Endothelial cell (in vitro differentiated cells): ENCODE data around the gene SDCBP2. TPM values are rescaled to one million over a fixed set of nuclear protein-coding genes. Genes with fewer than 3 reads are reported as not detected.

Experiments used
- DNase-seq: peaks from one replicate; pipeline ENCODE4 v3.0.0; 2021; ENCODE audit warnings: low spot score
- H3K27ac Mint-ChIP-seq: one replicate; pipeline ENCODE4 v1.8.0; 2021; ENCODE audit warnings: mixed read lengths, inconsistent platforms; ENCODE audit not compliant: unreplicated experiment
- H3K27me3 Mint-ChIP-seq: one replicate; pipeline ENCODE4 v1.8.0; 2021; ENCODE audit warnings: mild to moderate bottlenecking, moderate library complexity, mixed read lengths, inconsistent platforms; ENCODE audit not compliant: unreplicated experiment
- H3K36me3 Mint-ChIP-seq: one replicate; pipeline ENCODE4 v1.8.0; 2021; ENCODE audit warnings: mild to moderate bottlenecking, low read depth, mixed read lengths, inconsistent platforms; ENCODE audit not compliant: unreplicated experiment
- H3K4me1 Mint-ChIP-seq: one replicate; pipeline ENCODE4 v1.8.0; 2021; ENCODE audit warnings: mild to moderate bottlenecking, mixed read lengths, inconsistent platforms; ENCODE audit not compliant: unreplicated experiment
- H3K4me3 Mint-ChIP-seq: one replicate; pipeline ENCODE4 v1.8.0; 2021; ENCODE audit warnings: mild to moderate bottlenecking, mixed read lengths, inconsistent platforms; ENCODE audit not compliant: unreplicated experiment
- H3K9me3 Mint-ChIP-seq: one replicate; pipeline ENCODE4 v1.8.0; 2021; ENCODE audit warnings: mixed read lengths, inconsistent platforms; ENCODE audit not compliant: unreplicated experiment
- total RNA-seq: library from RNA; stranded (reverse); fragmentation: NEBNext Ultra II Directional; extraction: Animal tissue kit (Norgen Biotek cat#: 25700); gene quantifications from one replicate; pipeline ENCODE4 v1.2.1, GENCODE V29; 2021; ENCODE audit not compliant: unreplicated experiment
- TF ChIP-seq, protein P1 (sequence below): fragments of 200-600 bp; sonication (generic); IDR thresholded peaks from one replicate; pipeline ENCODE4 v1.5.0; 2021; ENCODE audit warnings: antibody characterized with exemption; ENCODE audit not compliant: unreplicated experiment

The SDCBP2 gene
- total RNA-seq, 1 donor from 2014 or later, result 10.1 TPM

DNA sequence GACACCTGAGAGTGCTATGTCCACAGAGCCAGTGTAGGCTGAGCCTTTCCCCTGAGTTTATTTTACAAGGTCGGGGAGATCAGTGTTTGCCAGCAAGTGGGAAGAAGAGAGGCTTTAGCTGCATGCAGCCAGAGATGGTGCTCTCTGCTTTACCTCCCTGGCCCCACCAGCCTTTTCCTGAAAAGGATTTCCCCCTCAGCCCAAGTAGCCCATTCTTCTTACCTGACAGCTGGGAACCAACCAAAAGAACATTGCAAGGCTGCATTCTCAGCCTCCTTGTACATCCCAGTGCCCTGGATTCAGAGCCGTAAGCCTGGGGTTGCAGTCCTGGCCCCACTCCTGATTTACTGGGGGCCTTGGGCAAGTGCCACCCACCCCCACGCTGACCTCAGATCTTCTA lies 46.0 kb downstream of the SDCBP2 start:
- Mint-ChIP-seq H3K4me3 (no peak overlapping the region), H3K4me1 (peaks cover 10% of the 10 kb centered on the region), H3K27ac (no peak overlapping the region), H3K27me3 (peaks cover 4% of the 10 kb centered on the region), H3K9me3 (no peaks in the 10 kb centered on the region), H3K36me3 (no peaks in the 10 kb centered on the region)
- no peak for DNase-seq
- TF ChIP-seq, protein P1, sequence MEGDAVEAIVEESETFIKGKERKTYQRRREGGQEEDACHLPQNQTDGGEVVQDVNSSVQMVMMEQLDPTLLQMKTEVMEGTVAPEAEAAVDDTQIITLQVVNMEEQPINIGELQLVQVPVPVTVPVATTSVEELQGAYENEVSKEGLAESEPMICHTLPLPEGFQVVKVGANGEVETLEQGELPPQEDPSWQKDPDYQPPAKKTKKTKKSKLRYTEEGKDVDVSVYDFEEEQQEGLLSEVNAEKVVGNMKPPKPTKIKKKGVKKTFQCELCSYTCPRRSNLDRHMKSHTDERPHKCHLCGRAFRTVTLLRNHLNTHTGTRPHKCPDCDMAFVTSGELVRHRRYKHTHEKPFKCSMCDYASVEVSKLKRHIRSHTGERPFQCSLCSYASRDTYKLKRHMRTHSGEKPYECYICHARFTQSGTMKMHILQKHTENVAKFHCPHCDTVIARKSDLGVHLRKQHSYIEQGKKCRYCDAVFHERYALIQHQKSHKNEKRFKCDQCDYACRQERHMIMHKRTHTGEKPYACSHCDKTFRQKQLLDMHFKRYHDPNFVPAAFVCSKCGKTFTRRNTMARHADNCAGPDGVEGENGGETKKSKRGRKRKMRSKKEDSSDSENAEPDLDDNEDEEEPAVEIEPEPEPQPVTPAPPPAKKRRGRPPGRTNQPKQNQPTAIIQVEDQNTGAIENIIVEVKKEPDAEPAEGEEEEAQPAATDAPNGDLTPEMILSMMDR, result no peak

DNA sequence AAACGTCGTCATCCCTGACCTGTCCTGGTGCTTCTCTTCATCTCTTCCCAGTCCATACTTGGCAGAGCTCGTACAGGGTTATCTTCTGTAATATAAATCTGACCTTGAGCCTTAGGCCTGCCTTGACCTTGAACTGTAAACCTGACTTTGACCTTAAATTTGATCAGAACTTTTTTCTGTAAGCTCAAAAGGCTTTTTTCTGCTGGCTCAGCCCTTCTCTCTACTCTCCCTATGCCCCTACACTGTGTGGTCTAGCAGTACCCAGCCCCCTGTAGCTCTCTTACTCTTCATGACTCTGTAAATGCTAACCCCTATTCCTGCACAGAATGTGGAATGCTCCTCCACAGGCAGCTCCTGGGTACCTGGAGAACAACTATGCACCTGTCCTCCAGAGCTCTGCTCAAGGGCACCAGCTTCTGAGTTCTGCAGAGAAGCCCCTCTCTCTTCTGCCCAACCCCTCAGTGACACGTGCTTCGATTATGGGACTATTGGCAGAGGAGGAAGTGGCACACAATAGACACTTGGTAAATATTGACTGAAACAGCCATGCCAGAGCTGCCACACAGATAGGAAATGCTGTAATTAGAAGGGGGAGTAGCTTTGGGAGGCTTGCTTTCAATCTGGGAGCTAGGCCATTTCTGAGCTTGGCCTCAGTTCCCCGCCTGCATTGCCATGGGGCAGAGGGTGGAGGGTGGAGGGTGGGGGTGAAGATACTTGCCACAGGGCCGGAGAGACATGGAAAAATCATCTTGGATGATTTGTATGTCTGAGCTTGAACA lies 47.5 kb downstream of the SDCBP2 start:
- H3K27ac Mint-ChIP-seq, result no peak overlapping the region
- H3K27me3 Mint-ChIP-seq, result peaks cover 4% of the 10 kb centered on the region
- no peaks in the 10 kb centered on the region for H3K9me3 Mint-ChIP-seq
- DNase-seq, result no peak
- no peaks in the 10 kb centered on the region for H3K36me3 Mint-ChIP-seq
- TF ChIP-seq, protein P1, result no peak
- H3K4me1 Mint-ChIP-seq, result peaks cover 10% of the 10 kb centered on the region
- no peak overlapping the region for H3K4me3 Mint-ChIP-seq

DNA sequence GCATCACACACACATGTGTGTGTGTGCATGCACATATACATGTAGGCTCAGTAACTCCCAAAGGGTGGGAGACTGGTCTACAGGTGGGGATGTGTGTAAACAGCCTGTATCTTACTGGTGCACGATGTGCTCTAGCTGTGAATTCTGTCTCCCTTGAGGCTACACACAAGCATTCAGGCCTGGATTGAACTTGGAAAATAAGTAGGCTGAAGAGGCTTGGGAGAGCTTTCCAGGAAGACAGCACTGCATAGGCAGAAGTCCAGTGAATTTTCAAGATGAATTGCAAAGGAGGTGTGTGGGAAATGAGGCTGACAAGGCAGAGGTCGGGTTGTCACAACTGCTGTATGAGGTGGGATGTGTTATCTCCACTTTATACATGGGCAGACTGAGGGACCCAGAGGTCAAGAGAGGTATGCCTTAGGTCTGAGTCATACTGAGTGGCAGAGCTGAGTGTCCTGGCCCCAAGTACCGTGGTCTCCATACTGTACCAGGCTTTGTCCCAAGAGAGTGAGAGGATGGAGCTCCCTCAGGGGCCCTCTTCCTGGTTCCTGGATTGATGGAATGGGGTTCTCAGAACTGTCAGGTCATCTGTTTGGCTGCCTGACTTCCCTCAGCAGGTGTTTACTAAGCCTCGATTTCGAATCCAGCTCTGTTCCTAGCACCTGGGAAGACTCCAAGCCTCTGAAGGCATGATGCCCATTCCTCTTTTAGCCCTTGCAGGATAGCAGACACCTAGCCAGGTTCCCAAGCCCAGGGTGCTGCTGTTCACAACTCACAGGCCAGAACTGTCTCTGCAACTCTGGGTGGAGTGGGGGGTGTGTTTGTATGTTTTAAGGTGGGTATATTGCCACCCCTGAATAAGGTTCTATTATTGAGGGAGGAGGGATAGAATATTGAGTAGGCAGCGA lies 48.5 kb downstream of the SDCBP2 start:
- no peak overlapping the region for H3K27ac Mint-ChIP-seq

DNA sequence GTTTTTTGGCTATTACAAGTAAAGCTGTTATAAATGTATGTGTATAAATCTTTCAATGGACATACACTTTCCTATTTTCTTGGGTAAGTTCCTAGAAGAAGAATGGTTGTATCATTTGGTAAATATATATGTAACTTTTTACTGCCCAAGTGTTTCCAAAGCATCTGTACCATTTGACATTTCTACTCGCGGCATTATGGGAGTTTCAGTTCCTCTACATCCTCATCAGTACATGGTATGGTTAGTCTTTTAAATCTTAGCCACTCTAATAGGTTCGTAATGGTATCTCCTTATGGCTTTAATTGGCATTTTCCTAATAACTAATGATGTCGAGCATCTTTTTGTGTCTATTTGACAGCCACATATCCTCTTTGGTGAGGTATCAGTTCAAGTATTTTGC lies 49.9 kb downstream of the SDCBP2 start:
- Mint-ChIP-seq H3K9me3 (no peaks in the 10 kb centered on the region), H3K27me3 (peaks cover 4% of the 10 kb centered on the region), H3K27ac (no peak overlapping the region), H3K36me3 (no peaks in the 10 kb centered on the region), H3K4me1 (peaks cover 12% of the 10 kb centered on the region), H3K4me3 (no peak overlapping the region)
- DNase-seq, result no peak
- TF ChIP-seq, protein P1, result no peak

More for the DNA sequence above, 48.5 kb downstream of the SDCBP2 start:
- DNase-seq, result no peak
- Mint-ChIP-seq H3K4me3 (no peak overlapping the region), H3K4me1 (peaks cover 12% of the 10 kb centered on the region), H3K36me3 (no peaks in the 10 kb centered on the region), H3K9me3 (no peaks in the 10 kb centered on the region), H3K27me3 (peaks cover 4% of the 10 kb centered on the region)
- TF ChIP-seq, protein P1, result no peak
